MCF 10A (cell line): ENCODE measurements around the gene ADAM10. TPM values are rescaled to one million over a fixed set of nuclear protein-coding genes. Genes with fewer than 3 reads are reported as not detected.

Experiments
- BruUV-seq: library from RNA; stranded (reverse); fragments of 400-500 nt; replicated peaks from 2 replicates; lab custom pipeline; 2021; lab: Mats Ljungman, UMichigan
- CTCF ChIA-PET: fragments of 300-600 bp; sonication (Branson Sonifier 250); formaldehyde crosslinking; extraction: SDS; loops from one replicate; lab custom pipeline; 2021; ENCODE audit warnings: antibody characterized with exemption, inconsistent platforms; lab: Yijun Ruan, JAX
- POLR2A ChIA-PET: fragments of 300-600, 350-650 bp; sonication (Branson Sonifier 250); formaldehyde crosslinking; extraction: SDS; loops from one replicate; lab custom pipeline; 2020; ENCODE audit warnings: antibody characterized with exemption, inconsistent platforms; lab: Yijun Ruan, JAX
- DNase-seq: peaks from one replicate; pipeline ENCODE4 v3.0.0-alpha.2; 2018; ENCODE audit not compliant: unreplicated experiment
- H3K27ac Mint-ChIP-seq: one replicate; pipeline ENCODE4 v1.8.0; 2022; ENCODE audit warnings: mild to moderate bottlenecking, low read depth, mixed read lengths; ENCODE audit not compliant: unreplicated experiment
- H3K27me3 Mint-ChIP-seq: one replicate; pipeline ENCODE4 v1.8.0; 2022; ENCODE audit warnings: mixed read lengths; ENCODE audit not compliant: insufficient read depth, unreplicated experiment
- H3K36me3 Mint-ChIP-seq: one replicate; pipeline ENCODE4 v1.8.0; 2022; ENCODE audit warnings: mild to moderate bottlenecking, moderate library complexity, mixed read lengths; ENCODE audit not compliant: insufficient read depth, unreplicated experiment
- H3K4me1 Mint-ChIP-seq: one replicate; pipeline ENCODE4 v1.8.0; 2022; ENCODE audit warnings: mixed read lengths; ENCODE audit not compliant: insufficient read depth, unreplicated experiment
- H3K4me3 Mint-ChIP-seq: one replicate; pipeline ENCODE4 v1.8.0; 2022; ENCODE audit warnings: mild to moderate bottlenecking, moderate library complexity, mixed read lengths; ENCODE audit not compliant: unreplicated experiment
- H3K9me3 Mint-ChIP-seq: one replicate; pipeline ENCODE4 v1.8.0; 2022; ENCODE audit warnings: mixed read lengths; ENCODE audit not compliant: unreplicated experiment
- CTCF ChIP-seq: fragments of 200-600 bp; IDR thresholded peaks from one replicate; pipeline ENCODE4 v1.8.0; 2022; ENCODE audit warnings: antibody characterized with exemption, mild to moderate bottlenecking; ENCODE audit not compliant: unreplicated experiment
- intact Hi-C: fragments of 100-400 bp; cut with micrococcal nuclease; formaldehyde crosslinking; loops from 2 replicates; pipeline ENCODE4 v1.14.1; 2022
- total RNA-seq: library from RNA; stranded (reverse); gene quantifications from 2 replicates; pipeline ENCODE4 v1.2.3, GENCODE V29; 2022

ADAM10 gene
- total RNA-seq, 1 experiment from 2014 or later: 87.5 TPM

GRCh38 chr15:58649175-58649574 lies 100.3 kb downstream of the ADAM10 start:
- Mint-ChIP-seq H3K4me3 (no peak overlapping the region), H3K9me3 (no peaks in the 10 kb centered on the region), H3K36me3 (peaks cover 7% of the 10 kb centered on the region), H3K4me1 (no peaks in the 10 kb centered on the region), H3K27me3 (no peaks in the 10 kb centered on the region), H3K27ac (no peak overlapping the region)
- CTCF ChIA-PET: no interaction called here
- no TSS peak for BruUV-seq
- no peak for TF ChIP-seq CTCF
- POLR2A ChIA-PET: no interaction called here
- intact Hi-C loops: no loop called here
- DNase-seq: no peak

GRCh38 chr15:58643996-58644395 lies 105.5 kb downstream of the ADAM10 start:
- no TSS peak for BruUV-seq
- Mint-ChIP-seq H3K36me3 (peaks cover 6% of the 10 kb centered on the region), H3K9me3 (no peaks in the 10 kb centered on the region), H3K4me3 (no peak overlapping the region), H3K27me3 (no peaks in the 10 kb centered on the region), H3K27ac (no peak overlapping the region), H3K4me1 (no peaks in the 10 kb centered on the region)
- TF ChIP-seq CTCF: no peak
- CTCF ChIA-PET: no interaction called here
- POLR2A ChIA-PET: no interaction called here
- intact Hi-C loops: no loop called here
- no peak for DNase-seq

GRCh38 chr15:58641660-58642059 lies 107.8 kb downstream of the ADAM10 start:
- intact Hi-C loops: no loop called here
- H3K4me1 Mint-ChIP-seq: no peaks in the 10 kb centered on the region
- no peaks in the 10 kb centered on the region for H3K27me3 Mint-ChIP-seq
- H3K27ac Mint-ChIP-seq: no peak overlapping the region
- no peak overlapping the region for H3K4me3 Mint-ChIP-seq
- peaks cover 16% of the 10 kb centered on the region for H3K36me3 Mint-ChIP-seq
- CTCF ChIA-PET: no interaction called here
- no peaks in the 10 kb centered on the region for H3K9me3 Mint-ChIP-seq
- DNase-seq: no peak
- no TSS peak for BruUV-seq
- TF ChIP-seq CTCF: no peak
- POLR2A ChIA-PET: interaction anchor here (0.7 kb wide), 2 partner anchors 91 to 325 kb away, joined by 3 read pairs; no protein-coding TSS in a partner anchor

- Mint-ChIP-seq H3K4me1 (no peaks in the 10 kb centered on the region), H3K27ac (no peak overlapping the region), H3K4me3 (no peak overlapping the region), H3K9me3 (no peaks in the 10 kb centered on the region), H3K27me3 (no peaks in the 10 kb centered on the region), H3K36me3 (peaks cover 20% of the 10 kb centered on the region)
- ChIA-PET POLR2A (interaction anchor here (0.6 kb wide), 1 partner anchor 20 kb away, joined by 5 read pairs; no protein-coding TSS in a partner anchor), CTCF (no interaction called here)
- intact Hi-C loops: no loop called here
- no TSS peak for BruUV-seq
- no peak for TF ChIP-seq CTCF
- no peak for DNase-seq
Observed at GRCh38 chr15:58639992-58640391, 109.5 kb downstream of the ADAM10 start.
